ENCODE data around the gene RBAK. TPM values are rescaled to one million over a fixed set of nuclear protein-coding genes. Genes with fewer than 3 reads are reported as not detected.
A peak's percentile ranks its signal among the peaks of the same experiment; 100 is the strongest.

Gene RBAK
- 3.5 and 5.9 TPM in 2 replicates for total RNA-seq

DNA sequence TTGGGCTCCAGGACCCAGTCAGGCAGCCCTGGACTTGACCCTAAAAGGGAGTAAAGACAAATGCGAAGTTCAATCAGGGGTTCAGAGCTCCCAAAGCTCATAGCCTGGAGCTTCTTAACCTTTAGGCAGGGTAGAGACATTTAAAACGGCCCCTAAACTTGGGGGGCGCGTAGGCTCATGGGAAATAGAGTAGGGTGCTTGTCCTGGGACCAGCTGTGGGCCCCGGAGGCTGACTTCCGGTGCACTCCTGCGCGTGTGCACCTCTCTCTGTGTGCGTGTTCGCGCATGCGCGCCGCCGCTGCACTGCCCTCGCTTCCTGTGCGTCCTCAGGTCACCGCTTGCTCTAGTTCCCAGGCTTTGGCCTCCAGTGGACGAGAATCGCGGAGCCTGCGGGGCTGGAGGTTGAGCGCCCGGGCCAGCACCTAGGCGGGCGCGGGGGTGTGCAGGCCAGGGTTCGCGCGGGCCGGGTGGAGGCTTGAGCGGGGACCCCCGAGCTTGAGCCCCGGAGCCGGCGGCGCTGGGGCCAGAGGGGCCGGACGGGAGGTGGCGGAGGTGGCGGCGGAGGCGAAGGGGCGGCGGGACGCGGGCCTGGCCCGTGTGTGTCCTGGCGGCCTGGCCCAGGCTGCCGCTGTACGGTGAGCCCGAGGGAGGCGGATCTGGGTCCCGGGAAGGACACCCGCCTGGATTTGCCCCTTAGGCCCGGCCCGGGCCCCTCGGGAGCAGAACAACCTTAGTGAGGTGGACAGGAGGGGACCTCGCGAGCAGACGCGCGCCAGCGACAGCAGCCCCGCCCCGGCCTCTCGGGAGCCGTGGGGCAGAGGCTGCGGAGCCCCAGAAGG, at the start of gene RBAK:
Gene RBAK (plus strand): TSS at position 303 of the 839 bp plus-strand sequence. CDS start 2,217 bp downstream, outside the sequence.
- DNase-seq (ENCODE audit: low read depth): peak; percentile 74
- TF ChIP-seq, protein P1, sequence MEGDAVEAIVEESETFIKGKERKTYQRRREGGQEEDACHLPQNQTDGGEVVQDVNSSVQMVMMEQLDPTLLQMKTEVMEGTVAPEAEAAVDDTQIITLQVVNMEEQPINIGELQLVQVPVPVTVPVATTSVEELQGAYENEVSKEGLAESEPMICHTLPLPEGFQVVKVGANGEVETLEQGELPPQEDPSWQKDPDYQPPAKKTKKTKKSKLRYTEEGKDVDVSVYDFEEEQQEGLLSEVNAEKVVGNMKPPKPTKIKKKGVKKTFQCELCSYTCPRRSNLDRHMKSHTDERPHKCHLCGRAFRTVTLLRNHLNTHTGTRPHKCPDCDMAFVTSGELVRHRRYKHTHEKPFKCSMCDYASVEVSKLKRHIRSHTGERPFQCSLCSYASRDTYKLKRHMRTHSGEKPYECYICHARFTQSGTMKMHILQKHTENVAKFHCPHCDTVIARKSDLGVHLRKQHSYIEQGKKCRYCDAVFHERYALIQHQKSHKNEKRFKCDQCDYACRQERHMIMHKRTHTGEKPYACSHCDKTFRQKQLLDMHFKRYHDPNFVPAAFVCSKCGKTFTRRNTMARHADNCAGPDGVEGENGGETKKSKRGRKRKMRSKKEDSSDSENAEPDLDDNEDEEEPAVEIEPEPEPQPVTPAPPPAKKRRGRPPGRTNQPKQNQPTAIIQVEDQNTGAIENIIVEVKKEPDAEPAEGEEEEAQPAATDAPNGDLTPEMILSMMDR (conservative IDR thresholded peaks at IDR 0.05; ENCODE audit: low read depth, low read length): no peak
- H3K4me3 ChIP-seq (ENCODE audit: low read depth, low read length): peak within 1 kb of the TSS; percentile 68

DNA sequence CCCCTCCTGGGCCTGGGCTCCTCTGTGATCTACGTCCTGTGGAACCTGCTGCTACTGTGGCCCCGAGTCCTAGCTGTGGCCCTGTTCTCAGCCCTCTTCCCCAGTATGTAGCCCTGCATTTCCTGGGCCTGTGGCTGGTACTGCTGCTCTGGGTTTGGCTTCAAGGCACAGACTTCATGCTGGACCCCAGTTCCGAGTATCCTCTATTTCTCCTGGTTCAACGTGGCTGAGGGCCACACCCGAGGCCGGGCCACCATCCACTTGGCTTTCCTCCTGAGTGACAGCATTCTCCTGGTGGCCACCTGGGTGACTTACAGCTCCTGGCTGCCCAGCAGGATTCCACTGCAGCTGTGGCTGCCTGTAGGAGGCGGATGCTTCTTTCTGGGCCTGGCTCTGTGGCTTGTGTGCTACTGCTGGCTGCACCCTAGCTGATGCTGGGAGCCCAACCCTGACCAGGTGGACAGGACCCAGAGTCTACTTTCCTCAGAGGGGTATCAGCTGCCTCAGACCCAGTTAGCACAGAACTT, 48.9 kb upstream of the RBAK start:
- no peak for DNase-seq (ENCODE audit: low read depth)
- TF ChIP-seq, protein P1 (conservative IDR thresholded peaks at IDR 0.05; ENCODE audit: low read depth, low read length): no peak
- no peak overlapping the region for H3K4me3 ChIP-seq (ENCODE audit: low read depth, low read length)

DNA sequence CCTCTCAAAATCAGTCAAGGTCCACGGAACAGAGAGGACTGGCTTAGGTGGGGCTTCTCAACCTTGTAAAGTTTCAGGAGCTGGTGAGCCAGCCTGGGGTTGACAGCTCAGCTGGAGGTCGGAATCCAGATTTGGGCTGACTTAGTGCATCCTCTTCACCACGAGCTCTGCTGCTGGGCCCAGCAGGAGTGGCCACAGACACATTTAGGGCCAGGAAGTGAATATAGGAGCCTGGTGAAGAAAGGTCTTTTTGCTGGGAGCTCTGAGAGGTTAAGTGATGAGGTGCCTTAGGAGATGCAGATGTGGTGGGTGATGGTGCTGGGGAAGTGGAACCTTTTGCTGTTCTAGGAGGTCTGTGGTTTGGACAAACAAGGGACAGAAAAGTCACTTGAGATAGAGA, 47.4 kb upstream of the RBAK start:
- TF ChIP-seq, protein P1 (conservative IDR thresholded peaks at IDR 0.05; ENCODE audit: low read depth, low read length): no peak
- no peak overlapping the region for H3K4me3 ChIP-seq (ENCODE audit: low read depth, low read length)

DNA sequence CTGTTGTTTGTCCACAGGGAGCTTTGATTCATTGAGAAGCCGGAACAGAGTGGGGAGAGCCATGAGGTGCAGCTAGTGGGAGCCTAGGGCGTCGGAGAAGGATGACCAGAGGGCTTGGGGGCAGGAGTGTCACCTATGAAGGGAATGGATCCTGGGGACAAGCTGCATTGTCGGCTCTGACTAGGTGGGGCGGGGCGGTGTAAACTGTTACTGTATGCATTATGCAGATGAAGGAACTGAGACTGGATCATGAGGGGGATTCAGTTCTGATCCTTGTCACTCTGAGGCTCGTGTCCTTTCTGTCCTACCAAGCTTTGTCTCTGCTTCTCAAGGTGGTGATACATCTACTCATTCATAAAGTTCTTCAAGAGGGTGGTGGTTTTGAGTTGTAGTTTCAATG, 46.8 kb upstream of the RBAK start:
- no peak overlapping the region for H3K4me3 ChIP-seq (ENCODE audit: low read depth, low read length)
- no peak for DNase-seq (ENCODE audit: low read depth)
- TF ChIP-seq, protein P1 (conservative IDR thresholded peaks at IDR 0.05; ENCODE audit: low read depth, low read length): no peak

More for the DNA sequence above, 47.4 kb upstream of the RBAK start:
- no peak for DNase-seq (ENCODE audit: low read depth)

DNA sequence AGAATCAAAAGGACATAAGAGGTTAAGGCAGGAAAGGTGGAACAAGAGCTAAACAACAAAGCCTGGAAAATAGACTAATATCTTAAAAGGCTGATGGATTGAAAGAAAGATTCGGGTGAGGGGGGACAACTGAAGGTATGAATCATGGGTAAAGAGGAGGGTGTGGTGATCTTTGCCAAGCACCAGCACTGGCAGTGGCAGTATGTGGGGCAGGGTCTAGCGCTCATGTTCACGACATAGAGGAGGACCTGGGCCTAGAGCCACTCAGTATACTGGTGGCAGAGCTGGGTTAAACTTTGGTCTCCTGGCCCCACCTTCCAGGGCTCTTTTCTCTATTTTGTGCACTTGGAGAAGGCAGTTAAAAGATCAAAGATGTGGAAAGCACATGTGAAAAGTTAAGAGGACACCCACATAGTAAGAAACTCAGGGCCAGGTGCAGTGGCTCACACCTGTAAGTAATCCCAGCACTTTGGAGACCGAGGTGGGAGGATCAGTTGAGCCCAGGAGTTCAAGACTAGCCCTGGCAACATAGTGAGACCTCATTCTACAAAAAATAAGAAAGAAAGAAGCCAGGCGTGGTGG, 46.2 kb upstream of the RBAK start:
- no peak overlapping the region for H3K4me3 ChIP-seq (ENCODE audit: low read depth, low read length)
- no peak for DNase-seq (ENCODE audit: low read depth)
- TF ChIP-seq, protein P1 (conservative IDR thresholded peaks at IDR 0.05; ENCODE audit: low read depth, low read length): no peak

DNA sequence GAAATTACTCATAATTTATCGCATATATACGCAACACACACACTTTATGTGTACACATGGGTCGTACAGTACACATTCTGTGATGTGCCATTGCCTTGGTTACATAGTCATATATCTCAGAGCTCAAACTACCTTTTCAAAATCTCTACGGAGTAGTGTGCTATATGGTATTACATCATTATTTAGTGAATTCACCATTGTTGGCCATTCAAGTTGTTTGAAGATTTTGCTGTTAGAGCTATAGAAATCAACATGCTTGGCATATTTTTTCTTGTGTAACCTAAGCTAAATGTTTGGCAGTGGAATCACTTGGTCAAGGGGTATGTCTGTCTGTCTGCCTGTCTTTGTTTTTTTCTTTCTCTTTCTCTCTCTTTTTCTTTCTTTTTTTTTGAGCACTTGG, 44.7 kb upstream of the RBAK start:
- TF ChIP-seq, protein P1 (conservative IDR thresholded peaks at IDR 0.05; ENCODE audit: low read depth, low read length): no peak
- no peak for DNase-seq (ENCODE audit: low read depth)
- H3K4me3 ChIP-seq (ENCODE audit: low read depth, low read length): no peak overlapping the region
